HT1080 (cell line): ENCODE measurements around the gene SSBP1. TPM values are rescaled to one million over a fixed set of nuclear protein-coding genes. Genes with fewer than 3 reads are reported as not detected.
"Not testable (repeated sequence)": the region's sequence is repeated elsewhere in the genome, so short reads cannot be mapped to it uniquely, and the experiment has no call there.

Experiments
- DNase-seq: peaks from one replicate; pipeline ENCODE4 v3.0.0-alpha.2; 2015; ENCODE audit warnings: low read depth
- total RNA-seq: library from RNA; depleted of rRNA; stranded (reverse); fragments of >200 nt; shearing (Covaris generic); gene quantifications from 2 replicates; pipeline ENCODE4 v1.2.3, GENCODE V29; 2014

The SSBP1 gene
- total RNA-seq, 1 experiment from 2014 or later, result 370 TPM

DNA sequence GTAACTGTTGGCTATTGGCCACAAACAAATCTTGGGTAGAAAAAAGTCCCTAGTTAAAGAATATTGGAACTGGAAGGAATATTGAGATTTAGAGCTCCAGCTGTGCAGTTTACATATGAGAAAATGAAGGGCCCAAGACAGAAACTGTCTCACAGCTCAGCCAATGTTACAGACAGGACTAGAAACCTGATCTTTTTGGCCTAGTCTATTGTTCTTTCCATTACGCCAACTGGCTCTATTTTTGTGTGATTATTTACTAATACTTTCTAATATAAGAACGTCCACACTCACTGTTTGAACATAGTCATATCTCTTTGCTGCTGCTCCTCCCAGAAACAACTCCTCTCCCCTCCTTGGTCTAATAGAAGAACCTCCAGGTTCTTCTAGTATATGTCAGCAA is 28.8 kb upstream of the SSBP1 start:
- no peak for DNase-seq

DNA sequence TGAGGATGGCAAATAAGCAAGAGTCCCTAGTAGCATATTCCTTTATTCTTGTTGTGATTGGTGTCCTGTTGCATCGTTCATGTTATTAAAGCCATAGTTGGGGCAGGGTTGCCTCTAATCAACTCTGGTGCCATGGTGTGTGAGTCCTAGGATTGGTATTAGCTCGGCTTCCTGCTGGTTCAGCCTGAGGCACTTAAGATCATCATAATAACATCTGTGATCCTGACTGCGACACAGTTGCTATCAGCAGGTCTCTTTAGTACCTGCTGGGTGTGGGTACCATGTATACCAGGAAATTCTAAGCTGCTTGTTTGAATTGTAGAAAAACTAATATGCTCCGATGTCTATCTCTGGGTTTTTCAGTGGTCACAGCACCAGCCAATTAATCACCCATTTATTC is 28.4 kb upstream of the SSBP1 start:
- DNase-seq, result no peak

DNA sequence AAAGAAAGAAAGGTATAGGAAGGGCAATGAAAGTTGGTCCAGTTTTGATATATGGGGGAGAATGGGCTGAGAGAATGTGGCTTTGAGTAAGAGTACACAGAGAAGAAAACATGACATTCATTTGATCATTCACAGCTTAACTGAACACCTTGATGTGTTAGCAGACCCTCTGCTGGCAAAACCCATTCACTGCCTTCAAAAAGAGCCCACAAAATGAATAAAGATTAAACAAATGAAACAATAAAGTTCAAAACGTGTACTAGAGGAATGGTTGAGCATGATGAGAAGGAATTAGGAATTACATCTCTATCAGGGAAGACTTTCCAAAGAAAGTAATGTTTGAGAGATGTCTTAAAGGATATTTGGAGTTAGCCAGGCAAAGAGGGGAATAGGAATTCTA is 27.9 kb upstream of the SSBP1 start:
- DNase-seq, result no peak

DNA sequence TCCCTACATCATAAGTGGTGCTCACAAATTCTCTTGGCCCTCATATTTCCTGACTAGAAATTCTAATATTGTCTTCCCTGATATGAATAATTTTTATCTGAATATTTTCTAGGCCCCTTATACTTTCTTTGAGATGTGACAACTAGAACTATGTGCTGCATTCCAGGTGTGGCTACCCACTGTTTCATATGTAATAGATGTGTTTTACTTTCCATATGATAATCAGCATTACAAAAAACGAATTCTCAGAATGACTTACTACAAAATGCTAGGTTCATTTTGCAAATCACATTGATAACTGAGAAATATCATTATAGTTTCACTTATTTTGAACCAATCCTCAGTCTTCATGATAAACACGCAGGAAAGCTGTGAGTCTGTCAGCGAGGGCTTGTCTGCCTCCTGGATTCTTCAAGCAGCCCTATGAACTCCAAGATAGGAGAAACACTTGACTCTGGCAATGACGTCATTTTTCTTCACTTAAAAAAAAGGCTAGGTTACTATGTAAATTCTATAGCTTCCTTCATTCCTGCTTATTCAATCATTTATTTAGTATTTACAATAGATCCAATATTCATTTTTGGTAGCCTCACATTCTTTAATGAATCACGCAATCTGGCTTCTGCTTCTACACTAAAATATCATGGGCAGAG is 25.4 kb upstream of the SSBP1 start:
- DNase-seq, result no peak

DNA sequence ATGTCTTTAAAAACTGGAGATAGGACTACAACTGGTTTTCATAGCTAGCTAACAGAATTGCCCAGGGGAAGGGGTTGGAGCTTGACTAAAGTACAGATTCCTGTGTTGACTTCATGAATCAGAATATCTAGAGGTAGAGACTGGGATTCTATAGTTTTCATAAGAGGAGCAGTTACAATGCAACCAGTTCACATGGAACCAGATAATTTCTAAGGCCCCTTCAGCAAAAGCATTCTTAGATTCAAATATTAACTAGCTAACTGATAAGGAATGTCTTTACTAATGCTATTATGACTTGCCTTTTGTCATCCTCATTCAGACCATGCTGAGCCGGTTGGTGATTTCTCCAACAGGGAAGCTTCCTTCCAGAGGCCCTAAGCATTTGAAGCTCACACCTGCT is 24.3 kb upstream of the SSBP1 start:
- DNase-seq, result no peak

DNA sequence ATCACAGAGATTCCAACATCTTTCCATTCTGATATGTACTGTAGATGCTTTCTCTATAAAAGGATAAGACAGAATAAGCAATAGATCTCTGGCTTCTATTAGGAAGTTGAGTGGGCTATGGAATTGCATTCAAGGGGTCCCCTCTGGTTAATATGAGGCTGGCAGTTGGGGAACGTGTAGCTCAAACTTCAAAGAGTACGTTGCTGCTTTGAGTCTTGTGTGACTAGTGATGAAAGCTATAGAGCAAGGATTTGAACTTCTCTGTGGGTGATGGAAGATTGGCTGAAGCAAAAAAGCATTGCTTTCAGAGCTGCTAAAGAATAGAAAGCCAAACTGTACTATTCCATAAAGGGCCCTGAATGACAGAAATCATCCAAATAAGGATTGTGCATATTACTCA is 23.6 kb upstream of the SSBP1 start:
- DNase-seq, result no peak

DNA sequence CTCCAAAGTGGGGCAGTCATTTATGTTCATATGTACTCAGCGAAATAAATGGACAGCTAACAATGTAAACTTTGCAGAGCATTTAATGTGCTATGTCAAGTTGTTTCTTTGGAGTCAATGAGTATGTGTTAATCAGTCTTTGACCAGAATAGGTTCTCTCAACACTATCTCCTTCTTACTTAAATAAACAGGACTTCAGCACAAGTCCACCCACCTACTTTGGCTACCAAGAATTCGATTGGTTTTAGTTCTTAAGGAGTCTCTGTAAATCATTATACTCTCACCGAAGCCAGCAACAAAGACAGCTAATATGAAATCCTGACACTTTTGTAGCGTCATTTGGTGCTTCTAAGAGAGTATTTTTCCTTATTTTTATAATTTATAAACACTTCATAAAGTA is 23.1 kb upstream of the SSBP1 start:
- no peak for DNase-seq

DNA sequence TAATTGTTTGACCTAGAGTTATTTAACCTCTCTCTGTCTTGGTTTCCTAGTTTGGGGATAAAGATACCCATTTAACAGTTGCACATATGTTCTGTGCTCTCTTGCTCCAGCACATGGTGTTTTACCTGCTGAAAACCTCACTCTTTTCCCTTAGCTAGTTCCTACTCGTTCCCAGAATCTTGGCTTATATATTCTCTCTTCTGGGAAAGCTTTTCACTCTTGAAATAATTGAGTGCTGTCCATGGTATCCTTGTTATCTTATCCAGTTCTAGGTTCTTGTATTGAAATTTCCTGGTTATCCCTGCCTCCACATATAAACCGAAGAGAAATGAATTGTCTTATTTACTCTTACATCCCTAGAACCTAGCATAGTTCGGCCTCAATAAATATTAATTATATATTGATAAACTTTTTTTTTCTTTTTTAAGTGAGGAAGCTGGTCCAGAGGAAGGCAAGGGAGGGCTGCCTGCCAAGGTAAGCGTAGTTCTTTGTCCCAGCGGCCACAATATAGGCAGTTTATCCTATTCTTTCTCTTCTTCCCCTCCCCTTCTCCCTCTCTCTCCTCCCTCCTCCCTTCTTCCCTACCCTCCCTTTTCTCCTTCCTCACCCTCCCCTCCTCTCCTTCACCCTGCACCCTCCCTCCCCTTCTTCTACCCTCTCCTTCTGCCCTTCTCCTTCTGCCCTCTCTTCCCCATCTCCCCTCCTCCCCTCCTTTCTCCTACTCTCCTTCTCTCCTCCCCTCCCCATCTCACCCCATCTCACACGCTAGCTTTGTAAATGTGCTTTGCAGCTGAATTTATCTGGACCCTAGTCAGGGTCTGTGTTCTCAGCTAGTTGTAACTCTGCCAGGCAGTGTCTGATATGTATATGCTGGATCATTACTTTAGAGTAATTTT is 22.1 kb upstream of the SSBP1 start:
- DNase-seq, result no peak

DNA sequence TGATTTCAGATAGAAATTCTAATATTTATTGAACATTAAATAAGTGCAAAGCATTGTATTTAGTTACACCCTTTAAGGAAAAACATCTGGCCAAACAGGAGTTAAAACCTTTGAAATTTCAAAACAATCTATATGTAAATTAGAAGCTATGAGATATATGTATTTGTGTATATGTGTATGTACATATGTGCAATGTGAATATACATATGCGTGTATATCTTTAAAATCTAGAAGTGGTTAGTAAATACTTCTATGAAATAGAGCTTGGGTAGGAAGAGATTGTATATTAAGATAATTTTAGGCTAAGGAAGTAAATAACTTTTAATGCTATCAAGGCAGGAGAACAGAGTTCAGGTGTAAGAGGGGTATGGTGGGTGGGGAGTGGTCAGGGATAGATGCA is 20.7 kb upstream of the SSBP1 start:
- DNase-seq, result no peak

DNA sequence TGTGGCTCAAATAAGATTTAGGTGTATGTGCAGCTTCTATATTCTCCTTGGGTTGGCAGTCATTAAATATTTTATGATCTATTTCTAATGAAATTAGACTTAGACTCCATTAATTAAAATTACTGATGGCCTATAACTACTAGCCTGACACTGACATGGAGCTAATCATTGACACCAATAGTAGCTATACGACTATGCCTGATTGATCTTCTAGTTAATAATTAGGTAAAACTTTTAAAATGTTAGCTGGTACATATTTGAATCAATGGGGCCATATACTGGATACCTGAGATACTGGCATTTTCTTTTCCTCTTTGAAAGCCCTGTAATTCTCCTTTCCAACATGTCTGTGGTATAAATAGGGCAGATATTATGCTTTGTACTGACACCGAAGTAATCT is 15.6 kb upstream of the SSBP1 start:
- DNase-seq, result no peak

DNA sequence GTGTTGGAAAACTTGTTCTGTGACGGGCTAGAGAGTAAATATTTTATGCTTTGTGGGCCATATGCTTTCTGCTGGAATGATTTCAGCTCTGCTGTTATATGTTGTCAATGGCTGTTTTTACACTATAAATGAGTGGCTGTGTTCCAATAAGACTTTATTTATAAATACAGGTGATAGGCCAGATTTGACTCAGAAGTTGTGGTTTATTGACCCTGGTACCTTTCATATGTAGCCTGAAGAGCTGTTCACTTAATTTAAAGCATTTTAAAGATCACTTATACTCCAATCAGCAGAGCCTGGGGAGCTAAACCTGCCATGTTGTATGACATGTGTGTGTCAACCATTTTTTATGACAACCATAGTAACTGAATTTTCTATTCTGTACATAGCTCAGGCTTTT is 9.1 kb upstream of the SSBP1 start:
- no peak for DNase-seq

DNA sequence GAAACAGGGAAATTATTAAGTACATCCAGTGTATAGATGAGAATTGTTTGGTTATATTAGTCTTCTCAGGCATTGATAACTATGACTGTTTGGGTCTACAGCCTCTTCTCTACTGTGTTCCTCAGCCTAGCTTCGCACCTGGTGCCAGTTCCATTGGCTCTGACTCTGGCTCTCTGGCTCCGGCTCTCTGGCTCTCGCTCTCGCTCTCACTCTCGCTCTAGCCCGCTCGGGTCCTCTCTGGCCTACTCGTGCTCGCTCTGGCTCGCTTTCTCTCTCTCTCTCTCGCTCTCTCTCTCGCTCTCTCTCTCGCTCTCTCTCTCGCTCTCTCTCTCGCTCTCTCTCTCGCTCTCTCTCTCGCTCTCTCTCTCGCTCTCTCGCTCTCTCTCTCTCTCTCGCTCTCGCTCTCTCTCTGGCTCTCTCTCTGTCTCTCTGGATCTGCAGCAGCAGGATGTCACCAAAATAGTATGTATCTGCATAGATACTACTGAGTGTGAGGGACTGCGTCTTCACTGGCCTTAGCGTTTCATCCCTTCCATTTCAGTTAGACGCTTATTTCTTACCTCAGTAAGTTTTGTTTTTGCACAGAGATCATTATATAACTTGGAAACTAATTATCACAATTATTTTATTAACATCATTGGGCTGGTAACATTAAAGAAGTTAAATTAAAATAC is 6.5 kb upstream of the SSBP1 start:
- no peak for DNase-seq

DNA sequence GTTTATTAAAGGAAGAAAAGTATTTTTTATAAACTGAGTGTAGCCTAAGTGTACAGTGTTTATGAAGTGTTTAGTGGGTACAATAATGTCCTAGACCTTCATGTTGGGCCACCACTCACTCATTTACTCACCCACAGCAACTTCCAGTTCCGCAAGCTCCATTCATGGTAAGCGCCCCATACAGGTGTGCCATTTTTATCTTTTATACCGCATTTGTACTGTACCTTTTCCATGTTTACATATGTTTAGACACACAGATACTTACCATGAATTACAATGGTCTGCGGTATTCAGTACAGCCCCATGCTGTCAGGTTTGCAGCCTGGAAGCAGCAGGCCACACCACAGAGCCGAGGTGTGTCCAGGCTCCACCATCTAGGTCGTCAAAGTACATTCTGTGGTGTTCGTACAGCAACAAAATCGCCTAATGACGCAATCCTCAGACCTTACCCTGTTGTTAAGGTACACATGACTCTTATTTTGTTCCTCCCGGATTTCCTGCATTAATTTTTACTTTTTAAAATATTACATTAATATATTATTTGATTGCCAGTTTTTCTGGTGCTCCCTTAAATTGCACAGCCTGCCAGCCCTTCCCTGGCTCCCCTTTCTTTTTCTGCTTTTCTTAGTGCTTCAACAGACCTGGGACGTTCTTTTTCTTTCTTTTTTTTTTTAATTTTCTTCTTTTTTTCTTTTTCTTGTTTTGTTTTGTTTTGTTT is 881 bp upstream of the SSBP1 start:
- peak; percentile 9 for DNase-seq

DNA sequence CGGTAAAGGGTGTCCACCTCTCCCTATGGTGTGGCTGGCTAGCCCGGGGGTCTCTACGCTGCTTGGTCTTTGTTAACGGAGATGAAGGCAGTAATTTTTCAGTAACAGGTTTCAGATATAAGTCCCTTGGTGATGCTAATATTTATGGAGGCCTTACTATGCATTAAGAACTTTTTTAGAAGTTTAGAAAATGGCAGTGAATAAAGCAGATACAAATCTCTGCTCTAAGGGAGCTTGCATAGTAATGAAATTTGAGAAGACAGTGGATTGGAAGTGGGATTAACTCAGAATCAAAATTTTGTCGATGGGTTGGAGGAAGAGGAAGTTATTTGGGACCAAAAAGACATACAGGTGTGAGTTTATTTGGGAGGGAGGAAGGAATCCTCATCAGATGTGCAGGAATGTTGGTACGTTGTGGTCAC is 445 bp downstream of the SSBP1 start:
- no peak for DNase-seq

DNA sequence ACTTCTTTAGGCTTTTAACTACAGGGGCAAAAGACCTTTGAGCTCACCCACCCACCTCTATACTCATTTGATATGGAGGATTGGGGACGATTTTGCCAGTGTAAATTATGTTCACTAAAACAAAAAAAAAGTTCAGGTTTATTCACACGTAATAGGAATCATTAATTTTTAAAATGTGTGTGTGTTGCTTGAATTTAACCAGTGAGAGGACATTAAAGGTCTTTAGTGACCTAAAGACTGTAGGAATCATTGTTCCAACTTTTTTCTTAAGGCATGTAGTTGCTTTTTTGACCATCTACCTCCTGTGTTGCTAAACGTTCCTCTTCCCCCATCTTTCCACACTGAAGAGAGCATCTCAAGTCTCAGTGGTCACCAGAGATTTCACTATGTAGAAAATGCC is 1.1 kb downstream of the SSBP1 start:
- no peak for DNase-seq

DNA sequence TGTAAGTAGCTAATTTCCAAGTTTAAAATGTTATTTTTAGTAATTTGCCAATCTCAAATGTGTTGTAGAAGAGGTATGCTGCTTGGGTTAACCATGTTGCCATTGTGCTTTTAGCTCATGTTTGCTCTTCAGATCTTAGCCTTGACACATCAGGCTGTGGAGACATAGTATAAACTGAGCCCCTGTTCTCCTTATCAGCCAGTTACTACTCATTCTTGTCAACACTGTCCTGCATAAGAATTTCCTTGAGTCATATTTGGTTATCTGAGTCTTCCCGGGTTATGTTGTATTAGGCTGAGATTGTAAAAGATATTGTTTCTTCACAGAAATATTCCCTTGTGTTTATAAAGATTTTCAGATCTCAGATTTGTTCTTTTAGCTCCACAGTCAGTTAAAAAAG is 4.1 kb downstream of the SSBP1 start:
- no peak for DNase-seq

DNA sequence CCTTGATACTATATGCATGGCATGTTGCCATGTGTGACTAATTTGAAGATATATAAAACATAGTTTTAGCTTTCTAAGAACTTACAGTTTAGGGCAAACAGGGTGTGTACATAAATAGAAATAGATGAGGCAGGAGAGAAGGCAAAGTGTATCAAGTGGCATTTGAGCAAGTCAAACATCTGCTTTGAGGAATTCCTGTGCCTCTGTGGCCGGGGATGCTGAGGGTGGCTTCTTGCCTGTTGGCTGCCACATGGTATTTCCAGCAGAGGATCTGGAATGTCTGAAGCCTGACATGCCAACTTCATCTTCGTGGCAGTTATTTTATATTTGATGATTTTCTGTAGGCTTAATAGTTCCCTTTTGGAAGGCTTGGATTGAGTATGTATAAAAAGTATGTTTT is 6.0 kb downstream of the SSBP1 start:
- DNase-seq, result no peak

DNA sequence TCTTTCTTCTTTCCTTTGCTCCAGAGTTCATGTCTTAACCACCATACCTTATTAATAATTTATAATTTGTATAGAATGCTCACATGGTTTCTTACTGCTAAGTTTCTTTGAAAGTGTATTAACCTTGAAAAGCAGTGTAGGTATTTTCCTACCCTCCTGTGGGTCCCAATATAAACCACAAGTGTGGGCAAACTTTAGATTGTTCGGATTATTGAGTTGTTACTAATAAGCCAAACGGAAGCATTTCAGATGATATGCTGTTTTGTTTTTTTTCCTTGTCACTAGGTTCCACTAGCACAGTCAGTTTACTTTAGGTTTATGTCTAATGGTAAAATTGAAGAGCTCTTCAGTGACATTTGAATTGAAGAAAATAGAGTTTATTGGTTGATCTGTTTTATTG is 10.2 kb downstream of the SSBP1 start:
- no peak for DNase-seq

DNA sequence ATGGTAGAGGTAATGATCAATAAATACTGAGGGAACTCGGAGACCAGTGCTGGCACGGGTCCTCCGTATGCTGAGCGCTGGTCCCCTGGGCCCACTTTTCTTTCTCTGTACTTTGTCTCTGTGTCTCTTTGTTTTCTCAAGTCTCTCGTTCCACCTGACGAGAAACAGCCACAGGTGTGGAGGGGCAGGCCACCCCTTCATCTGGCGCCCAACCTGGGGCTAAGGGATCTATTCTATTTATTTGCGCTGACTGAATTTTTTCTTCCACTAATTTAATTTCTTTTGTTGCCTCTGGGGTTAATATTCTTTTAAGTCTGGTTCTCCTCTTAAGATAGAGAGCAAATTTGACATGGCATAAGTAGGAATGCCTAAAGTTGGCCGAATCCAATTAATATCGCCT is 13.7 kb downstream of the SSBP1 start:
- DNase-seq, result not testable (repeated sequence)

DNA sequence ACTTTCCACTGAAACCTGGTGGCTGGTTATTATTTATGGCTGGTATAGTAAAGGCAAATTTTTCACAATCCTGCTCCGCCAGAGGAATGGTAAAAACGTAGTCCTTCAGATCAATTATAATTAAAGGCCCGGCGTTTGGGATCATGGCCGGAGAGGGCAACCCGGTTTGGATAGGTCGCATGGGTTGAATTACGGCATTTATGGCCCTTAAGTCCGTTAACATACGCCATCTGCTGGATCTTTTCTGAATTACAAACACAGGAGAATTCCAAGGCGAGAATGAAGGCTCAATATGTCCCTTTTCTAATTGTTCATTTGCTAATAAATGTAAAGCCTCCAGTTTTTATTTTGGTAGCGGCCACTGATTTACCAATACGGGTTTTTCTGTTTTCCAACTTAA is 14.5 kb downstream of the SSBP1 start:
- DNase-seq, result no peak

DNA sequence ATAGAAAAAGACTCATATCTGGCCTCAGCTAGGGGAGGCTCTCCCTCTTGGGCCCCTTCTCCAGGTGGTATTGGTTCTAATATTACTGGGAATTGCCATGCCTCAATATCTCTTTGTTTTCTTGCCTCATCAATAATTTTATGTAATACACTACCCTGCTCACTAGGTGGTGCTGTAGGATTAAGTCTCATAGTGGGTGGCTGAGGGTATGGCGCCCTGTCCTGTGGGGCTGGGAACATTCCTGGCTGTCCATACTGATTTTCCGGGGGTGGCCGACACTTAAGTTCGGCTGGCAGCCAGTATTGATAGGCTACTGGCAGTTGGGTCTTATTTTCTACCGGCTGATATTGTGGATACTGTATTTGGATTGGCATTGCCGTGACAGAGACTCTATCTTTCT is 16.8 kb downstream of the SSBP1 start:
- peak; percentile 24 for DNase-seq

DNA sequence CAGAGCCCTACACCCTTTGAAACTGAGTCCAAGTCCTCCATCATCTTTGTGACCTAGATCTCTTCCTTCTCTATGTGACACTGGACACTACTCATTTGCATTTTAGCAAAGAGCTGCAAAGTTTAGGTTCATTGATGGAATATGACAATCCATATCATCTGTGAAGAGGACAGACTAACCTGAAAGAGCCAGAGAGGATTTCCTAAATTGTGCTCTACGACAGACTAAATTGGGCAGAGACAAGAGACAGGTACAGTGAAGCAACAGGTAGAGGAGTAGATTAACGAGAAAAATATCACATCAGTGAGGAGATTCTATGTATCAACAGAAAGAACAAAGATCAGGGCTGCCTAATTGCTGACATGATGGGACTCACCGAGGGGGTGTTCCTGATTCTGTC is 25.6 kb downstream of the SSBP1 start, which contains the start of gene TAS2R3:
TSS of gene TAS2R3 (plus strand) at position 301 of the 400 bp plus-strand sequence. CDS start at position 363, 62 bp downstream.
- DNase-seq, result no peak
